ENCODE measurements around the gene PNPLA6.

PNPLA6 gene

DNA sequence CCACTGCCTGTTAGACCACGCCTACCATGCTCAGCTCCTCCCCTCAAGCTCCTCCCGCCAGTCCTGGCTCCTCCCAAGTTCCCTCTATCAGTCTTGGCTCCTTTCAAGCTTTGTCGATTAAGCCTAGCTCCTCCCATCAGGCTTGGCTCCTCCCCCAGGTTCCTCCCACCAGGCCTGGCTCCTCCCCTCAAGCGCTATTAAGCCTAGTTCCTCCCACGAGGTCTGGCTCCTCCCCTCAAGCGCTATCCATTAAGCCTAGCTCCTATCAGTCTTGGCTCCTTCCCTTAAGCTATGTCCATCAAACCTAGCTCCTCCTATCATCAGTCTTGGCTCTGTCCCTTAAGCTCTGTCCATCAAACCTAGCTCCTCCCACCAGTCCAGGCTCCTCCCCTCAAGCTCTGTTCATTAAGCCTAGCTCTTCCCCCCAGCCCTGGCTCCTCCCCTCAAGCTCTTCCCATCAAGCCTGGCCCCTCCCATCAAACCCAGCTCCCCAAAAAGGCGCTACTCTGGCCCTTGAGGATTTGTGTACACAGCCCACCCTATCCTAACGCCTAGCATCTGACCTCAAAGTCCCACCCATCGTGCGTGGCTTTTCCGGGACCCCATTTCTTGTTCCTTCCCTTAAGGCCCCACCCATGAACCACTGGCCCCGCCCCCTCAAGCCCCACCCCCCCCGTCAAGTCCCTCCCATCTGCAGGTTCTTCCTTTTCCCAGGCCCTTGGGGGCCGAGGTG, 70.1 kb downstream of the PNPLA6 start:
- no peak for DNase-seq

DNA sequence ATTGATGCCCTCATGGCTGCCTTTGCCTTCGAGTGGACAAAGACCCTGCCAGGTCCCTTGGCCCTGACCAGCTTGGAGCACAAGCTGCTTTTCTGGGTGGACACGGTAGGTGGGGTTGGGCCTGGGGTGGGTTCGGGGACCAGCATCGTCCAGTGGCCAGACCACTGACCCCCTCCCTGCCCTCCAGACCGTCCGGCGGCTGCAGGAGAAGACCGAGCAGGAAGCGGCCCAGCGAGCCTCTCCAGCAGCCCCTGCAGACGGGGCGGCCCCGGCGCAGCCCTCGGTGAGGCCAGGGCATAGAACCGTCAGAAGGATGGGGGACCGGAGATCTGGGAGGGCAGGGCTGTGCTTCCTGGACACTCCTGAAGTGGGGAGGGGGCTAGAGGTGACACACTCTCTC, 70.8 kb downstream of the PNPLA6 start:
- no peak for DNase-seq

DNA sequence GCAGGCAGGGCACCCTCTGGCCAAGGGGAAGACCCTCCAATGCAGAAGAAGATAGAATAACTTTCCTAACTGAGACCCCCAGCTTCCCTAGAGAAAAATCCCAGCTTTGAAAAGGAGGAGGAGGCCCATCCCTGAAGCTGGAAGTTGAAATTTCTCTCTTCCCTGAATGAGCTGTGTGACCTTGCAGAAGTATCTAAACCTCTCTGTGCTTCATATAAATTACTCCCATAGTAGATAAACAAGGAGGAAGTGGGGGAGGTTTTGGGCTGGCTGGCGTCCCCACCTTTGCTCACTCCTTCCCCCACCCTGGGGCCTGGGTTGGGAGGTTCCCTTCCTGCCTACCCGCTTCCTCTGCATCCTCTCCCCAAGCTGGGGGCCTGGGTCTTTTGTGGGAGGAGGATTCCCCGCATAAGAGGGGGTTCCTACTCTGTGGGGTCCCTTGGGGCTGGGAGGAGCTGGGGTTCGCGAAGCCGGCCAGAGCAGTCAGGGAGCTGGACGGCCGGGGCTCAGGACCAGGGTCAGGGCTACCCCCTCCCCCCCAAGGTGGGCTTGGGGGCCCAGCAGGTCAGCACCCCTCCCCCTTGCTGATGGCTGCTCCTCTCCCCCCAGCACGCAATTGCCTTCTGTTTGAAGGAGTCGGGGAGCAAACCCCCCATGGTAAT, 71.8 kb downstream of the PNPLA6 start:
- DNase-seq: no peak

DNA sequence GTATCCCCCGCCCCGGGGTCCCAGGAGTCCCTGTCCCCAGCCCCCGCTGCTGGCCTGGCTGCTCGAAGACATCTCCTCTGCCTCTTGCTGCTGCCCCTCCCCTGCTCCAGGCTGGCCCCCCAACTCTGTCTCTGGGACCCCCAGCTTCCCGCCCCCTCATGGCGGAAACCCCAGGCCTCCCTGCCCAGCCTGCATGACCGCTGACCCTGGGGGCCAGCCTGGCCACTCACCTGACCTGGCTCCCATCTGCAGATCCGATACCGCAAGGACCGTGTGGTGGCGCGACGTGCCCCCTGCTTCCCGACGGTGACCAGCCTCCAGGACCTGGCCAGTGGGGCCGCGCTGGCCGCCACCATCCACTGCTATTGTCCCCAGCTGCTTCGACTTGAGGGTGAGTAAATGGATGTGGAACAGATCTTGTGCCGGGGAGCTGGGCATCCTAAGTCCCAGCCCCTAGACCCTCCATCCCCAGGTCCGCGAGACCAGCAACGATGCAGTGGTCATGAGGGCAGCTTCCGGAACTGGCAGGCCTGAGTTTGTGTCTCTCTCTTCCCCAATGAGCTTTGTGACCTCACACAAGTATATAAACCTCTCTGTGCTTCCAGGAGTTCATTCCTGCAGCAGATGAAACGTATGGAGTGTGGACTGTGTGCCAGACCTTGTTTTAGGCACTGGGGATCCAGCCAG, 72.5 kb downstream of the PNPLA6 start:
- DNase-seq: no peak

DNA sequence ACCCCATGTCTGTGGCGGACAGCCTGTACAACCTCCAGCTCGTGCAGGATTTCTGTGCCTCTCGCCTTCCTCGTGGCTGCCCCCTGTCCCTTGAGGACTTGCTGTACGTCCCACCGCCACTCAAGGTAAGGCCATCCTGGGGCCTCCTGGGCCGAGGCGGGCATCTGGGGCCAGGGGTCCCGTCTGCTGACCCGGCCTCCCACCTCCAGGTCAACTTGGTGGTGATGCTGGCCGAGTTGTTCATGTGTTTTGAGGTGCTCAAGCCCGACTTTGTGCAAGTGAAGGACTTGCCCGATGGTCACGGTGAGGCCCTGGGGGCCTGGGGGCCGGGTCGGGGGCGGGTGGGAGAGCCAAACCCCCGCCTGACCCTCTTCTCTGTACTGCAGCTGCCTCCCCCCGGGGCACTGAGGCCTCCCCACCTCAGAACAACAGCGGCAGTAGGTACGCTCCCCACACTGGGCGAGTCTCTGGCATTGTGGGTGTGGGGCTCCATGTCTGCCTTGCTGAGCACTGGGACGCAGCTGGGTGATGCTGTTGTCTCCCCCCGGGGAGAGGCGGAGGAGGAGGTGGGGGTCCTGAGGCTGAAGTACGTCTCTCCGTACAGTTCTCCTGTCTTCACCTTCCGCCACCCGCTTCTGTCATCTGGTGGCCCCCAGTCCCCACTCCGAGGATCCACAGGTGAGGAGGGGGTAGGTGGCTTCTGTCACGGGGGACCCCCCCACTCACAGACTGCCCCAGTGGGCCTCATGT, 75.1 kb downstream of the PNPLA6 start:
- no peak for DNase-seq
